Endothelial cell of umbilical vein (primary cell): ENCODE measurements around the gene RBFOX1. TPM values are rescaled to one million over a fixed set of nuclear protein-coding genes. Genes with fewer than 3 reads are reported as not detected.

Experiments
- BruUV-seq: library from RNA; stranded (reverse); fragments of 400-500 nt; replicated peaks from 2 replicates; lab custom pipeline; 2021; lab: Mats Ljungman, UMichigan
- CTCF ChIA-PET: fragments of 300-600, 350-600 bp; sonication (Branson Sonifier 250); formaldehyde crosslinking; loops from one replicate; lab custom pipeline; 2021; ENCODE audit warnings: antibody characterized with exemption, inconsistent platforms; lab: Charles Lee
- POLR2A ChIA-PET: fragments of 300-600, 350-600 bp; sonication (Branson Sonifier 250); formaldehyde crosslinking; loops from one replicate; lab custom pipeline; 2021; ENCODE audit warnings: antibody characterized with exemption, inconsistent platforms; lab: Charles Lee
- DNase-seq: peaks from one replicate; pipeline ENCODE4 v3.0.0-alpha.2; 2011; ENCODE audit warnings: low read depth, low spot score
- FAIRE-seq: peaks from 2 replicates; lab custom pipeline; 2011; peaks lifted over from hg19 to GRCh38; lab: Jason Lieb, UNC
- H2AFZ ChIP-seq: 2 replicates; pipeline ENCODE4 v1.6.0; 2012; ENCODE audit warnings: low read depth, low read length, control low read depth, inconsistent platforms
- H3K27ac ChIP-seq: 2 replicates; pipeline ENCODE4 v1.5.1; 2011; ENCODE audit warnings: low read depth, mild to moderate bottlenecking, control low read depth, low read length, moderate library complexity; ENCODE audit not compliant: insufficient read depth
- H3K27me3 ChIP-seq, 2 experiments: 2 replicates each; pipeline versions ENCODE4 v1.6.0 to v1.6.1; 2011; ENCODE audit warnings: low read length in 2 of 2, mixed read lengths in 1 of 2; ENCODE audit not compliant: control insufficient read depth in 2 of 2, insufficient read depth in 2 of 2
- H3K36me3 ChIP-seq, 2 experiments: 2 replicates in 1 of 2; 3 replicates in 1 of 2; pipeline ENCODE4 v1.5.1; 2011; ENCODE audit warnings: low read length in 2 of 2, mild to moderate bottlenecking in 1 of 2, moderate library complexity in 1 of 2; ENCODE audit not compliant: control insufficient read depth in 2 of 2, insufficient read depth in 2 of 2; ENCODE audit errors: extremely low read depth in 1 of 2
- H3K4me1 ChIP-seq: 3 replicates; pipeline ENCODE4 v1.5.1; 2011; ENCODE audit warnings: mild to moderate bottlenecking, low read length; ENCODE audit not compliant: control insufficient read depth, insufficient read depth; ENCODE audit errors: extremely low read depth
- H3K4me2 ChIP-seq: 2 replicates; pipeline ENCODE4 v1.6.1; 2011; ENCODE audit warnings: low read length, control low read depth, mixed read lengths; ENCODE audit not compliant: insufficient read depth
- H3K4me3 ChIP-seq, 3 experiments: fragments of 200-600 bp in 1 of 3; sonication (generic), shearing (Covaris generic) in 1 of 3; replicated peaks in 1 of 3; 2 replicates each; pipeline ENCODE4 v1.5.1; 2011 to 2016; ENCODE audit warnings: control low read depth in 3 of 3, low read length in 3 of 3, mild to moderate bottlenecking in 2 of 3, inconsistent platforms in 1 of 3, low read depth in 1 of 3, moderate library complexity in 1 of 3; ENCODE audit not compliant: insufficient read depth in 1 of 3
- H3K79me2 ChIP-seq: 2 replicates; pipeline ENCODE4 v1.6.0; 2012; ENCODE audit warnings: low read length, inconsistent platforms; ENCODE audit not compliant: control insufficient read depth, insufficient read depth
- H3K9ac ChIP-seq: replicated peaks from 2 replicates; pipeline ENCODE3; 2011; ENCODE audit warnings: low read length, control low read depth; ENCODE audit not compliant: insufficient read depth; ENCODE audit errors: extremely low read depth
- H3K9me1 ChIP-seq: replicated peaks from 3 replicates; pipeline ENCODE4 v1.6.0; 2011; ENCODE audit warnings: mild to moderate bottlenecking, low read length; ENCODE audit not compliant: control insufficient read depth, insufficient read depth; ENCODE audit errors: extremely low read depth
- H3K9me3 ChIP-seq: replicated peaks from 2 replicates; pipeline ENCODE4 v1.5.1; 2012; ENCODE audit warnings: low read length, inconsistent platforms; ENCODE audit not compliant: control insufficient read depth, insufficient read depth
- H4K20me1 ChIP-seq: replicated peaks from 2 replicates; pipeline ENCODE3; 2011; ENCODE audit warnings: mild to moderate bottlenecking, low read length; ENCODE audit not compliant: control insufficient read depth, insufficient read depth; ENCODE audit errors: extremely low read depth
- EZH2 ChIP-seq: IDR thresholded peaks from 2 replicates; pipeline ENCODE4 v1.6.1; 2012; ENCODE audit warnings: borderline replicate concordance, low read depth, mild to moderate bottlenecking, moderate library complexity, low read length, inconsistent platforms; ENCODE audit not compliant: severe bottlenecking
- FOS ChIP-seq: IDR thresholded peaks from 2 replicates; pipeline ENCODE4 v1.6.1; 2011; ENCODE audit warnings: mild to moderate bottlenecking, low read length, moderate library complexity, borderline replicate concordance; ENCODE audit not compliant: insufficient read depth
- GATA2 ChIP-seq: IDR thresholded peaks from 2 replicates; pipeline ENCODE4 v1.7.0; 2011; ENCODE audit warnings: low read depth, mild to moderate bottlenecking, moderate library complexity, mixed read lengths, low read length; ENCODE audit not compliant: insufficient read length, insufficient read depth
- JUN ChIP-seq: IDR thresholded peaks from 2 replicates; pipeline ENCODE4 v1.6.1; 2011; ENCODE audit warnings: borderline replicate concordance, low read depth; ENCODE audit not compliant: insufficient read length, insufficient read depth
- MYC ChIP-seq: IDR thresholded peaks from one replicate; pipeline ENCODE4 v1.6.1; 2011; ENCODE audit warnings: mild to moderate bottlenecking, low read depth, low read length
- POLR2A ChIP-seq: IDR thresholded peaks from 2 replicates; pipeline ENCODE4 v1.6.1; 2012; ENCODE audit warnings: low read depth, mild to moderate bottlenecking, control low read depth, low read length
- POLR2AphosphoS5 ChIP-seq: IDR thresholded peaks from 2 replicates; pipeline ENCODE4 v1.6.1; 2012; ENCODE audit warnings: low read depth, mild to moderate bottlenecking, control low read depth, low read length, moderate library complexity; ENCODE audit not compliant: insufficient read depth
- dilution Hi-C: fragments of 300-500 bp; cut with MboI; formaldehyde crosslinking; loops from one replicate; pipeline ENCODE4 v1.15.0; 2019; ENCODE audit warnings: low sequenced_read_pairs; ENCODE audit not compliant: extremely low pct_ligation_motif_present
- intact Hi-C: fragments of 100-400 bp; cut with micrococcal nuclease; formaldehyde crosslinking; loops from one replicate; pipeline ENCODE4 v1.10.0; 2022
- polyA plus RNA-seq, 4 experiments: library from polyadenylated mRNA; depleted of rRNA in 3 of 4; stranded (reverse) in 3 of 4; unstranded in 1 of 4; fragments of >200 nt; gene quantifications; 2 replicates each; pipeline versions ENCODE4 v1.2.1 to v1.2.3, GENCODE V29; 2011 to 2012; ENCODE audit warnings: missing spikeins in 1 of 4
- total RNA-seq: library from RNA; stranded (reverse); gene quantifications from 2 replicates; pipeline ENCODE4 v1.2.3, GENCODE V29; 2021
- TF ChIP-seq, protein P1 (sequence below), 2 donors: IDR thresholded peaks; 1 replicate in 1 of 2; 2 replicates in 1 of 2; pipeline ENCODE4 v1.5.1; 2011; ENCODE audit warnings: low read length in 2 of 2, mild to moderate bottlenecking in 2 of 2, moderate library complexity in 2 of 2, control low read depth in 1 of 2, inconsistent platforms in 1 of 2, low read depth in 1 of 2; ENCODE audit not compliant: insufficient read depth in 1 of 2; ENCODE audit errors: extremely low read depth in 1 of 2
- TF ChIP-seq, protein P2 (sequence below): IDR thresholded peaks from 2 replicates; pipeline ENCODE4 v1.6.1; 2011; ENCODE audit not compliant: insufficient read depth, insufficient read length

RBFOX1 gene
- total and polyA plus RNA-seq, 2 donors (not counting 3 experiments of a cell fraction or from before 2014, with no cell fraction given) = not detected

DNA sequence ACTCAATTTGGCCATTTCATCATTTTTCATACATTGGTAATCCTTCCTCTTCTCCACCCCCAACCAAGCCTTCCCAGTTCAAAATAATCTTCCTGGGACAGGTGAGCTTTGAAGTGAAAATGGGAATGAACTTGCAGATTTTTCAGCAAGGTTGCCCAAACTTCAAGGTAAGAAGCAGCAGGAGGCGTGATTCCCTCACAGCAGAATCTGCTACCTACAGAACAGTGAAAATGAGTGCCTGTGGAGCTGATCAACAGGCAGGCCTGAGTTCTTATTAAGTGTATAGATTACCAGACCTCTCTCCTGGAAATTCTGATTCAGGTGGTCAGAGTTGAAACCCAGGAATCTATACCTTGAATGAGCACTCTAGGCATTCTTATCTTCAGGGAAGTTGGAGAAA lies 356.6 kb downstream of the RBFOX1 start:
- FAIRE-seq = no peak
- Histone ChIP-seq H3K4me2 (no peak overlapping the region), H3K27ac (no peak overlapping the region), H3K4me1 (no peaks in the 10 kb centered on the region), H3K27me3 (no peaks in the 10 kb centered on the region), H3K9ac (no peak overlapping the region), H3K79me2 (no peaks in the 10 kb centered on the region), H2AFZ (no peak overlapping the region), H4K20me1 (no peaks in the 10 kb centered on the region), H3K9me3 (peaks cover 6% of the 10 kb centered on the region), H3K9me1 (no peaks in the 10 kb centered on the region), H3K36me3 (no peaks in the 10 kb centered on the region), H3K4me3 (no peak overlapping the region)
- BruUV-seq = no TSS peak
- ChIA-PET POLR2A (no interaction called here), CTCF (no interaction called here)
- DNase-seq = no peak
- TF ChIP-seq POLR2AphosphoS5 = no peak
- TF ChIP-seq GATA2 = no peak
- TF ChIP-seq MYC = no peak
- no peak for TF ChIP-seq JUN
- TF ChIP-seq, protein P1, sequence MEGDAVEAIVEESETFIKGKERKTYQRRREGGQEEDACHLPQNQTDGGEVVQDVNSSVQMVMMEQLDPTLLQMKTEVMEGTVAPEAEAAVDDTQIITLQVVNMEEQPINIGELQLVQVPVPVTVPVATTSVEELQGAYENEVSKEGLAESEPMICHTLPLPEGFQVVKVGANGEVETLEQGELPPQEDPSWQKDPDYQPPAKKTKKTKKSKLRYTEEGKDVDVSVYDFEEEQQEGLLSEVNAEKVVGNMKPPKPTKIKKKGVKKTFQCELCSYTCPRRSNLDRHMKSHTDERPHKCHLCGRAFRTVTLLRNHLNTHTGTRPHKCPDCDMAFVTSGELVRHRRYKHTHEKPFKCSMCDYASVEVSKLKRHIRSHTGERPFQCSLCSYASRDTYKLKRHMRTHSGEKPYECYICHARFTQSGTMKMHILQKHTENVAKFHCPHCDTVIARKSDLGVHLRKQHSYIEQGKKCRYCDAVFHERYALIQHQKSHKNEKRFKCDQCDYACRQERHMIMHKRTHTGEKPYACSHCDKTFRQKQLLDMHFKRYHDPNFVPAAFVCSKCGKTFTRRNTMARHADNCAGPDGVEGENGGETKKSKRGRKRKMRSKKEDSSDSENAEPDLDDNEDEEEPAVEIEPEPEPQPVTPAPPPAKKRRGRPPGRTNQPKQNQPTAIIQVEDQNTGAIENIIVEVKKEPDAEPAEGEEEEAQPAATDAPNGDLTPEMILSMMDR (IDR thresholded peaks at IDR 0.05; ENCODE audit: extremely low read depth in 1 of 2, insufficient read depth in 1 of 2, low read depth in 1 of 2, low read length in 2 of 2) = no peak
- no peak for TF ChIP-seq EZH2
- no peak for TF ChIP-seq FOS
- TF ChIP-seq, protein P2, sequence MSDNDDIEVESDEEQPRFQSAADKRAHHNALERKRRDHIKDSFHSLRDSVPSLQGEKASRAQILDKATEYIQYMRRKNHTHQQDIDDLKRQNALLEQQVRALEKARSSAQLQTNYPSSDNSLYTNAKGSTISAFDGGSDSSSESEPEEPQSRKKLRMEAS = no peak
- no peak for TF ChIP-seq POLR2A
- intact Hi-C loops = no loop called here
- dilution Hi-C loops = no loop called here
